HG02884 (cell line): ENCODE data around the gene PHYHD1.
"Not testable (repeated sequence)": the region's sequence is repeated elsewhere in the genome, so short reads cannot be mapped to it uniquely, and the experiment has no call there.

Source experiments
- ATAC-seq: cut with Tn5 transposase; IDR thresholded peaks from one replicate; pipeline ENCODE4 v1.9.1; 2021; ENCODE audit warnings: mild to moderate bottlenecking, moderate library complexity; ENCODE audit not compliant: unreplicated experiment

Gene PHYHD1

GRCh38 chr9:128947527-128948301 is 26.9 kb downstream of the PHYHD1 start, which contains the start of the genes DOLK and NUP188:
Gene DOLK, minus strand, starts transcription at chr9:128947603. Its CDS starts 300 bp downstream, at chr9:128947303.
Gene NUP188, plus strand, starts transcription at chr9:128947699. Its CDS starts 21 bp downstream, at chr9:128947720.
- ATAC-seq: peak; percentile 67

- not testable (repeated sequence) for ATAC-seq
Measured at GRCh38 chr9:128961403-128961802, 40.6 kb downstream of the PHYHD1 start.

GRCh38 chr9:128969491-128969890 is 48.7 kb downstream of the PHYHD1 start:
- no peak for ATAC-seq

- no peak for ATAC-seq
Measured at GRCh38 chr9:128972956-128973355, 52.2 kb downstream of the PHYHD1 start.

- ATAC-seq: no peak
Measured at GRCh38 chr9:128979111-128979510, 58.3 kb downstream of the PHYHD1 start.

- no peak for ATAC-seq
Measured at GRCh38 chr9:128983536-128983935, 62.8 kb downstream of the PHYHD1 start.

GRCh38 chr9:128986671-128987070 is 65.9 kb downstream of the PHYHD1 start:
- no peak for ATAC-seq

GRCh38 chr9:128987805-128988204 is 67.0 kb downstream of the PHYHD1 start:
- no peak for ATAC-seq
